Gastroesophageal sphincter (tissue), 4 donors: ENCODE measurements around the gene GSPT1. TPM values are rescaled to one million over a fixed set of nuclear protein-coding genes. Genes with fewer than 3 reads are reported as not detected.
"Not testable (repeated sequence)": the region's sequence is repeated elsewhere in the genome, so short reads cannot be mapped to it uniquely, and the experiment has no call there.

Experiments
- ATAC-seq: fragments of 150-250 bp; one replicate; pipeline ENCODE4 v1.9.1; 2016; ENCODE audit warnings: mild to moderate bottlenecking, moderate library complexity
- H3K27ac ChIP-seq, 4 donors: fragments of 200-600 bp; sonication (generic) in 3 of 4; 1 replicate in 3 of 4; 2 replicates in 1 of 4; pipeline ENCODE4 v1.5.1; 2016 to 2019
- H3K27me3 ChIP-seq: fragments of 200-600 bp; sonication (generic); one replicate; pipeline ENCODE4 v1.5.1; 2019
- H3K36me3 ChIP-seq, 2 donors: fragments of 200-600 bp; sonication (generic); one replicate each; pipeline ENCODE4 v1.5.1; 2019; ENCODE audit warnings: control low read depth in 1 of 2
- H3K4me1 ChIP-seq, 3 donors: fragments of 200-600 bp; sonication (generic); 1 replicate in 2 of 3; 2 replicates in 1 of 3; pipeline ENCODE4 v1.5.1; 2016 to 2019; ENCODE audit warnings: control low read depth in 2 of 3
- H3K4me3 ChIP-seq, 2 donors: fragments of 200-600 bp; sonication (generic); one replicate each; pipeline ENCODE4 v1.5.1; 2019; ENCODE audit warnings: mild to moderate bottlenecking in 1 of 2, moderate library complexity in 1 of 2
- H3K9me3 ChIP-seq, 3 donors: fragments of 200-600 bp; sonication (generic); one replicate each; pipeline ENCODE4 v1.5.1; 2017 to 2019; ENCODE audit warnings: control low read depth in 2 of 3
- EP300 ChIP-seq: sonication (generic); formaldehyde crosslinking; IDR thresholded peaks from one replicate; pipeline ENCODE4 v1.6.1; 2017; ENCODE audit warnings: antibody characterized with exemption, mild to moderate bottlenecking
- POLR2A ChIP-seq, 2 donors: fragments of 450-650 bp; IDR thresholded peaks; one replicate each; pipeline ENCODE4 v1.6.1; 2017; ENCODE audit warnings: antibody characterized with exemption in 2 of 2, mild to moderate bottlenecking in 2 of 2, moderate library complexity in 1 of 2
- POLR2AphosphoS5 ChIP-seq: sonication (generic); formaldehyde crosslinking; IDR thresholded peaks from one replicate; pipeline ENCODE4 v1.6.1; 2017; ENCODE audit warnings: antibody characterized with exemption
- WGBS, 2 donors: methylation state at CpG; one replicate each; pipeline ENCODE4 v1.1.5; 2018; ENCODE audit warnings: low coverage in 1 of 2; 5-methylcytosine and 5-hydroxymethylcytosine counted together
- total RNA-seq, 4 donors: library from RNA; depleted of rRNA; stranded (reverse); fragments of >200 nt; gene quantifications; one replicate each; pipeline ENCODE4 v1.1.0, GENCODE V29; 2016
- TF ChIP-seq, protein P1 (sequence below), 4 experiments: fragments of 200-600 bp in 2 of 4; fragments of 450-650 bp in 2 of 4; sonication (generic) in 1 of 4; IDR thresholded peaks; one replicate each; pipeline ENCODE4 v1.5.1; 2017 to 2019; ENCODE audit warnings: antibody characterized with exemption in 4 of 4, mild to moderate bottlenecking in 2 of 4, moderate library complexity in 2 of 4

The GSPT1 gene
- total RNA-seq = 10 to 100 TPM; 55.3 to 86.2 (median 72.6) TPM

DNA sequence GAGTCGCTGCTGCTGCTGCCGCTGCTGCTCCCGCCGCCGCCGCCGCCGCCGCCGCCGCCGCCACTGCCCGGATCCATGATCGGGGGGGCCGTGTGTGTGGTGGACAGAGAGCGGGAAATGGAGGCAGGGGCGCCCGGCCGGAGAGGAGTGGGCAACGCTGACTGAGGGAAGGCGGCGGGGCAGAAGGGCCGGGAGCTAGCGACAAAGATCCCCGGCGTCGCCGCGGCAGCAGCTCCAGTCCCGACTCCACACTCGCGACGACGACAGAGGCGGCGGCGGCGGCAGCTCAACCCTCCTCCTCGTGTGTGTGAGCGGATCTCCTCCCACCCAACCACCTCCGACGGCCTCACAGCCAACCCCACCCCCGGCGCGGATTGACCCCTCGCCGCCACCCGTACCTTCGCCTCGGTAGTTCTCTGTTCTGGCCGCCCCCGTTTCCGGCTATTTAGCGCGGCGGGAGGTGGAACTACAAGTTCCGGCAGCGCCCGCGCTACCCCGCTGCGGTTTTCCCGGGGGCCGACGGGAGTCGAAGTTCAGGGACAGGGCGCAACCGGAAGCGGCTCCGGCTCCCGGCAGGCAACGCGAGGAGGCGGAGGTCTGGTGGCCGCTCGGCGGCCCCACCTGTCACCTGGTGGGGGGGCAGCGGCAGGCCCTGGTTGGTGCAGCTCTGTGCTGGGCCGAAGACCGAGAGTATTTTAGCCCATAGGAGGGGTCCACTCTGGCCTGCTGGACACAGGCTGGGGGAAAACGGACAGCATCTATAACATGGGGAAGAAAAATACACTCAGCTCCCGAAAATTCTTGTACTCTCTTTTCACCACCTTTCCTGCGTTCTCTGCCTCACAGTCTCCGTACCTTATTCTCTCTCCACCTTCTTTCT lies at the start of gene GSPT1:
Gene GSPT1, minus strand, starts transcription at position 313 of the 880 bp plus-strand sequence. Its CDS starts 236 bp downstream, at position 77.
- peak; percentile 96 for ATAC-seq
- Histone ChIP-seq H3K36me3 (no peaks in the 10 kb centered on the region), H3K27ac (peak within 1 kb of the TSS; percentile 62 to 98 (median 93)), H3K9me3 (no peaks in the 10 kb centered on the region), H3K4me1 (peaks cover under 1 to 42% (median 23%) of the 10 kb centered on the region in 3 donors), H3K27me3 (no peaks in the 10 kb centered on the region), H3K4me3 (peak within 1 kb of the TSS; percentile 80 to 99)
- 0 to 10% methylated on average over 4 to 8 of the region's 84 CpGs for WGBS, 2 donors
- TF ChIP-seq, protein P1, sequence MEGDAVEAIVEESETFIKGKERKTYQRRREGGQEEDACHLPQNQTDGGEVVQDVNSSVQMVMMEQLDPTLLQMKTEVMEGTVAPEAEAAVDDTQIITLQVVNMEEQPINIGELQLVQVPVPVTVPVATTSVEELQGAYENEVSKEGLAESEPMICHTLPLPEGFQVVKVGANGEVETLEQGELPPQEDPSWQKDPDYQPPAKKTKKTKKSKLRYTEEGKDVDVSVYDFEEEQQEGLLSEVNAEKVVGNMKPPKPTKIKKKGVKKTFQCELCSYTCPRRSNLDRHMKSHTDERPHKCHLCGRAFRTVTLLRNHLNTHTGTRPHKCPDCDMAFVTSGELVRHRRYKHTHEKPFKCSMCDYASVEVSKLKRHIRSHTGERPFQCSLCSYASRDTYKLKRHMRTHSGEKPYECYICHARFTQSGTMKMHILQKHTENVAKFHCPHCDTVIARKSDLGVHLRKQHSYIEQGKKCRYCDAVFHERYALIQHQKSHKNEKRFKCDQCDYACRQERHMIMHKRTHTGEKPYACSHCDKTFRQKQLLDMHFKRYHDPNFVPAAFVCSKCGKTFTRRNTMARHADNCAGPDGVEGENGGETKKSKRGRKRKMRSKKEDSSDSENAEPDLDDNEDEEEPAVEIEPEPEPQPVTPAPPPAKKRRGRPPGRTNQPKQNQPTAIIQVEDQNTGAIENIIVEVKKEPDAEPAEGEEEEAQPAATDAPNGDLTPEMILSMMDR (IDR thresholded peaks at IDR 0.05) = peak in 3 of 4 experiments; percentile 35 to 77 (median 54)
- TF ChIP-seq POLR2A (IDR thresholded peaks at IDR 0.05) = peak; percentile 76 to 79
- peak; percentile 94 for TF ChIP-seq POLR2AphosphoS5
- TF ChIP-seq EP300 = no peak

DNA sequence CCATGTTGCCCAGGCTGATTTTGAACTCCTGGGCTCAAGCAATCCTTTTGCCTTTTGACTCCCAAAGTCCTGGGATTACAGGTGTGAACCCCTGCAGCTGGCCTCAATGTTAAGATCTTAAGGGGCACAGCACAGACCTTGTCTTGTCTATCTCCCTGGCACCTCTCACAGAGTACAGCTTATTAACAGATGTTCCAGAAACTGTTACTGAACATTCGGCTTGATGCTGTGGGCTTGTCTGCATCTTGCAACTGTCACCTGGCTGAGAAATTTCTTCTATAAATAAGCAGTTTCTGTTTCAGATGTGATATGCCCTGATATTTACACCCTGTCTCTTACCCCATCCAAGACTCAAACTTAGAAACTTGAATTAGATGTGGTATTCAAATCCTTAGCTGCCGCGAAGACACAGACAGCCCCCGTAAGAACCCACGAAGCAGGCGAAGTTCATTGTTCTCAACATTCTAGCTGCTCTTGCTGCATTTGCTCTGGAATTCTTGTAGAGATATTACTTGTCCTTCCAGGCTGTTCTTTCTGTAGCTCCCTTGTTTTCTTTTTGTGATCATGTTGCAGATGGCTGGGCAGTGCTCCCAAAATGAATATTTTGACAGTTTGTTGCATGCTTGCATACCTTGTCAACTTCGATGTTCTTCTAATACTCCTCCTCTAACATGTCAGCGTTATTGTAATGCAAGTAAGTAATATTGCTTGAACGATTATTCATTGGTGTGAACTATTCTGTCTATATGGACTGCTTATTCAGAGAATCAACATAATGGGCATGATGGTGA lies 49.2 kb upstream of the GSPT1 start, which contains the start of gene TNFRSF17:
Gene TNFRSF17, plus strand, starts transcription at position 450 of the 791 bp plus-strand sequence. Its CDS starts 115 bp downstream, at position 565.
- H3K4me1 ChIP-seq = no peaks in the 10 kb centered on the region
- H3K27me3 ChIP-seq = peaks cover 17% of the 10 kb centered on the region
- H3K4me3 ChIP-seq = no peak within 1 kb of the TSS
- no peaks in the 10 kb centered on the region for H3K36me3 ChIP-seq
- no peak for ATAC-seq
- TF ChIP-seq, protein P1 (IDR thresholded peaks at IDR 0.05) = no peak
- no peak for TF ChIP-seq POLR2A (IDR thresholded peaks at IDR 0.05)
- no peak for TF ChIP-seq POLR2AphosphoS5
- no peak for TF ChIP-seq EP300
- 50 to 70% methylated on average over 6 to 9 of the region's 9 CpGs for WGBS, 2 donors
- H3K9me3 ChIP-seq = no peaks in the 10 kb centered on the region
- H3K27ac ChIP-seq = no peak within 1 kb of the TSS

DNA sequence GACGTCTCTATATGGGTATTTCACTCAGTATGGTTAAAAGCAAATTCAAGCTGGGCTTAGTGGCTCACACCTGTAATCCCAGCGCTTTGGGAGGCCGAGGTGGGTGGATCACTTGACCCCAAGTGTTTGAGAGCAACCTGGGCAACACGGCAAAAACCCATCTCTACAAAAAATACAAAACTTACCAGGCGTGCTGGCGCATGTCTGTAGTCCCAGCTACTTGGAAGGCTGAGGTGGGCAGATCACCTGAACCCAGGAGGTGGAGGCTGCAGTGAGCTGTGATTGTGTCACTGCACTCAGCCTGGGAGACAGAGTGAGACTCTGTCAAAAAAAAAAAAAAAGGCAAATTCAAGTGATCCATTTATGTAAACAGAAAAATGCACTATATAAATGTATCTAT lies 48.0 kb upstream of the GSPT1 start:
- no peak for ATAC-seq
- Histone ChIP-seq H3K27me3 (peaks cover 17% of the 10 kb centered on the region), H3K36me3 (no peaks in the 10 kb centered on the region), H3K9me3 (no peaks in the 10 kb centered on the region), H3K4me3 (no peak overlapping the region), H3K27ac (no peak overlapping the region), H3K4me1 (no peaks in the 10 kb centered on the region)
- TF ChIP-seq, protein P1 (IDR thresholded peaks at IDR 0.05) = no peak
- no peak for TF ChIP-seq POLR2A (IDR thresholded peaks at IDR 0.05)
- TF ChIP-seq POLR2AphosphoS5 = no peak
- no peak for TF ChIP-seq EP300
- 85 to 90% methylated on average over 2 of the region's 6 CpGs for WGBS, 2 donors

DNA sequence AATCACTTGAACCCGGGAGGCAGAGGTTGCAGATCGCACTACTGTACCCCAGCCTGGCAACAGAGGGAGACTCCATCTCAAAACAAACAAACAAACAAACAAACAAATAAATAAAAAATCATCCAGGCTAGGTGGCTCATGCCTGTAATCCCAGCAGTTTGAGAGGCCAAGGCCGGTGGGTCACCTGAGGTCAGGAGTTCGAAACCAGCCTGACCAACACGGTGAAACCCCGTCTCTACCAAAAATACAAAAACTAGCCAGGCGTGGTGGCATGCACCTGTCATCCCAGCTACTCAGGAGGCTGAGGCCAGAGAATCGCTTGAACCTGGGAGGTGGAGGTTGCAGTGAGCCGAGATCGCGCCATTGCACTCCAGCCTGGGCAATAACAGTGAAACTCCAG lies 47.2 kb upstream of the GSPT1 start:
- H3K36me3 ChIP-seq, H3K4me3 ChIP-seq, ATAC-seq, H3K9me3 ChIP-seq, H3K4me1 ChIP-seq, H3K27ac ChIP-seq: not testable (repeated sequence)
- H3K27me3 ChIP-seq = peaks cover 17% of the 10 kb centered on the region
- WGBS, 2 donors = 89 to 100% methylated on average over 1 to 9 of the region's 11 CpGs

DNA sequence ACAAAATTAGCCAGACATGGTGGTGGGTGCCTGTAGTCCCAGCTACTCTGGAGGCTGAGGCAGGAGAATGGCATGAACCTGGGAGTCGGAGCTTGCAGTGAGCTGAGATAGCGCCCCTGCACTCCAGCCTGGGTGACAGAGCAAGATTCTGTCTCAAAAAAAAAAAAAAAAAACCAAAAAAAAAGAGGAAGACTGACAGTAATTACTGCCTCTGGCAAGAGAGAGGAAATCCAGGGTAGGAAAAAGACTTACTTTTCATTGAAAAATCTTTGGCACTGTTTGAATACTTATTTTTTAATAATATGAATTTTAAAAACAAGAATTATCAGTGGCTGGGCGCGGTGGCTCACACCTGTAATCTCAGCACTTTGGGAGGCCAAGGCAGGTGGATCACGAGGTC lies 46.7 kb upstream of the GSPT1 start:
- not testable (repeated sequence) for H3K36me3 ChIP-seq, H3K4me1 ChIP-seq, H3K4me3 ChIP-seq, H3K27ac ChIP-seq, H3K9me3 ChIP-seq, ATAC-seq
- H3K27me3 ChIP-seq = peaks cover 13% of the 10 kb centered on the region
- WGBS, 2 donors = 85 to 92% methylated on average over 4 of the region's 5 CpGs
